ENCODE results near the gene CEP43.

Gene CEP43

DNA sequence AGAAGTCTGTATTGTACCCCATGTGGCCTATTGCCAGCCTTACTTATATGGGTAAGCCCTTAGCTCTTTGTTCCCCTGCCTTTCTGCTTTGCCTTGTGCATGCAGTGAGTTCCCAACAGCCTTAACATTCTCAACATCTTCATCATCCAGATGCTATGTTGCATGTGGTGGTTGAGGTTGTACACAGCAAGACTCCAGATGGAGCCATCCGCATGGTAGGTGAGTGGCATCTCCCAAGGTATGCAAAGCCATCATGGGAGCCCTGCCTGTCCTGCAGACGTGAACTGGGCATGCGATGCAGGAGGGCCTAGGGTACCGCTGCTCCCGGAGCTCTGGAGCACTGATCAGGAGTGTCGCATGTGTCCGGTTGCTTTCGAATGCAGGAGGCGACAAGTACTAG lies 16.1 kb downstream of the CEP43 start:
- TF ChIP-seq EZH2 (IDR thresholded peaks at IDR 0.05; ENCODE audit: borderline replicate concordance, low read length): no peak
- TF ChIP-seq, protein P1, sequence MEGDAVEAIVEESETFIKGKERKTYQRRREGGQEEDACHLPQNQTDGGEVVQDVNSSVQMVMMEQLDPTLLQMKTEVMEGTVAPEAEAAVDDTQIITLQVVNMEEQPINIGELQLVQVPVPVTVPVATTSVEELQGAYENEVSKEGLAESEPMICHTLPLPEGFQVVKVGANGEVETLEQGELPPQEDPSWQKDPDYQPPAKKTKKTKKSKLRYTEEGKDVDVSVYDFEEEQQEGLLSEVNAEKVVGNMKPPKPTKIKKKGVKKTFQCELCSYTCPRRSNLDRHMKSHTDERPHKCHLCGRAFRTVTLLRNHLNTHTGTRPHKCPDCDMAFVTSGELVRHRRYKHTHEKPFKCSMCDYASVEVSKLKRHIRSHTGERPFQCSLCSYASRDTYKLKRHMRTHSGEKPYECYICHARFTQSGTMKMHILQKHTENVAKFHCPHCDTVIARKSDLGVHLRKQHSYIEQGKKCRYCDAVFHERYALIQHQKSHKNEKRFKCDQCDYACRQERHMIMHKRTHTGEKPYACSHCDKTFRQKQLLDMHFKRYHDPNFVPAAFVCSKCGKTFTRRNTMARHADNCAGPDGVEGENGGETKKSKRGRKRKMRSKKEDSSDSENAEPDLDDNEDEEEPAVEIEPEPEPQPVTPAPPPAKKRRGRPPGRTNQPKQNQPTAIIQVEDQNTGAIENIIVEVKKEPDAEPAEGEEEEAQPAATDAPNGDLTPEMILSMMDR (IDR thresholded peaks at IDR 0.05; ENCODE audit: low read length): no peak

GRCh38 chr6:167020206-167020605 lies 21.0 kb downstream of the CEP43 start:
- H3K4me2 ChIP-seq (ENCODE audit: low read length): no peak overlapping the region
- no peak for TF ChIP-seq EZH2 (IDR thresholded peaks at IDR 0.05; ENCODE audit: borderline replicate concordance, low read length)
- TF ChIP-seq, protein P1 (IDR thresholded peaks at IDR 0.05; ENCODE audit: low read length): no peak

More for the DNA sequence above, 16.1 kb downstream of the CEP43 start:
- H3K4me3 ChIP-seq (ENCODE audit: low read depth, low read length, poor library complexity, severe bottlenecking): no peak overlapping the region
- no peaks in the 10 kb centered on the region for H3K9me2 ChIP-seq (ENCODE audit: low read depth, low read length)
- no peak overlapping the region for H3K4me2 ChIP-seq (ENCODE audit: low read length)
- no peak overlapping the region for H3K9ac ChIP-seq (ENCODE audit: low read length)
- H3K36me3 ChIP-seq (ENCODE audit: insufficient read depth, low read length): peaks cover 61% of the 10 kb centered on the region
- H3F3A ChIP-seq (ENCODE audit: insufficient read depth, low read length): no peaks in the 10 kb centered on the region
- H2AFZ ChIP-seq (ENCODE audit: low read length): no peak overlapping the region
- no peaks in the 10 kb centered on the region for H3K4me1 ChIP-seq (ENCODE audit: insufficient read depth, low read length, severe bottlenecking)
- H3K9me3 ChIP-seq (ENCODE audit: low read length): no peaks in the 10 kb centered on the region
- H4K20me1 ChIP-seq (ENCODE audit: insufficient read depth, low read length): no peaks in the 10 kb centered on the region
- no peaks in the 10 kb centered on the region for H3K79me2 ChIP-seq (ENCODE audit: insufficient read depth, low read length)
- H3K27me3 ChIP-seq (ENCODE audit: insufficient read depth, low read length): no peaks in the 10 kb centered on the region
- no peak overlapping the region for H3K27ac ChIP-seq (ENCODE audit: low read depth, low read length, poor library complexity, severe bottlenecking)

GRCh38 chr6:167027308-167027707 lies 28.1 kb downstream of the CEP43 start:
- Histone ChIP-seq H3K79me2 (ENCODE audit: insufficient read depth, low read length) (no peaks in the 10 kb centered on the region), H3K36me3 (ENCODE audit: insufficient read depth, low read length) (peaks cover 72% of the 10 kb centered on the region), H3K27ac (ENCODE audit: low read depth, low read length, poor library complexity, severe bottlenecking) (no peak overlapping the region), H4K20me1 (ENCODE audit: insufficient read depth, low read length) (no peaks in the 10 kb centered on the region), H3K27me3 (ENCODE audit: insufficient read depth, low read length) (no peaks in the 10 kb centered on the region), H2AFZ (ENCODE audit: low read length) (no peak overlapping the region), H3K4me1 (ENCODE audit: insufficient read depth, low read length, severe bottlenecking) (no peaks in the 10 kb centered on the region), H3K9ac (ENCODE audit: low read length) (no peak overlapping the region), H3K4me2 (ENCODE audit: low read length) (no peak overlapping the region), H3K9me2 (ENCODE audit: low read depth, low read length) (no peaks in the 10 kb centered on the region), H3K4me3 (ENCODE audit: low read depth, low read length, poor library complexity, severe bottlenecking) (no peak overlapping the region), H3K9me3 (ENCODE audit: low read length) (no peaks in the 10 kb centered on the region), H3F3A (ENCODE audit: insufficient read depth, low read length) (no peaks in the 10 kb centered on the region)
- TF ChIP-seq, protein P1 (IDR thresholded peaks at IDR 0.05; ENCODE audit: low read length): no peak
- no peak for TF ChIP-seq EZH2 (IDR thresholded peaks at IDR 0.05; ENCODE audit: borderline replicate concordance, low read length)

More at GRCh38 chr6:167020206-167020605, 21.0 kb downstream of the CEP43 start:
- Histone ChIP-seq H3K4me3 (ENCODE audit: low read depth, low read length, poor library complexity, severe bottlenecking) (no peak overlapping the region), H3K27me3 (ENCODE audit: insufficient read depth, low read length) (no peaks in the 10 kb centered on the region), H3K9me3 (ENCODE audit: low read length) (no peaks in the 10 kb centered on the region), H4K20me1 (ENCODE audit: insufficient read depth, low read length) (no peaks in the 10 kb centered on the region), H3K9me2 (ENCODE audit: low read depth, low read length) (no peaks in the 10 kb centered on the region), H3K4me1 (ENCODE audit: insufficient read depth, low read length, severe bottlenecking) (no peaks in the 10 kb centered on the region), H2AFZ (ENCODE audit: low read length) (no peak overlapping the region), H3F3A (ENCODE audit: insufficient read depth, low read length) (no peaks in the 10 kb centered on the region), H3K36me3 (ENCODE audit: insufficient read depth, low read length) (peaks cover 45% of the 10 kb centered on the region), H3K79me2 (ENCODE audit: insufficient read depth, low read length) (no peaks in the 10 kb centered on the region), H3K9ac (ENCODE audit: low read length) (no peak overlapping the region), H3K27ac (ENCODE audit: low read depth, low read length, poor library complexity, severe bottlenecking) (no peak overlapping the region)

Data from OCI-LY1 (cell line).